ENCODE measurements around the gene GPR75.
"Not testable (repeated sequence)": the region's sequence is repeated elsewhere in the genome, so short reads cannot be mapped to it uniquely, and the experiment has no call there.

The GPR75 gene

GRCh38 chr2:53856272-53856671, 3.5 kb downstream of the GPR75 start:
- TF ChIP-seq CTCF (IDR thresholded peaks at IDR 0.05; ENCODE audit: control insufficient read depth, extremely low read depth, insufficient read depth): no peak
- no peak for DNase-seq (ENCODE audit: low read depth)
- H3K4me3 ChIP-seq (ENCODE audit: low read depth, low read length): no peak overlapping the region

DNA sequence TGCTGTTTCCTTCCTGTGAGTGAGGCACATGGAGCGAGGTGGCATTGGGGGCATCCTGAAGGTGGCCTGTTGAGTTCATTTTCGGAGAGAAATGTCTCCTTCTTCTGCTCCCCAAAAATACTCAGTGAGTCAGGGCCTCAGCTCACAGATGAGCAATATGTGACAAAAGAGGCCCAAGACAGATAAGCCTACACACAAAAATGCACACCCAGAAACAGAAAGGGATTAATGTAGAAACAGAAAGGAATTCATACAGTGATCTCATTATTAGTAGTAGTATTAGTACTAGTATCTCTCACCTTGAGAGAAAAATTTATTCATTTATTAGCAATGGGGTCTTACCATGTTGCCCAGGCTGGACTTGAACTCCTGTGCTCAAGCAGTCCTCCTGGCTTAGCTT, 5.1 kb downstream of the GPR75 start:
- H3K4me3 ChIP-seq (ENCODE audit: low read depth, low read length): no peak overlapping the region
- no peak for TF ChIP-seq CTCF (IDR thresholded peaks at IDR 0.05; ENCODE audit: control insufficient read depth, extremely low read depth, insufficient read depth)
- no peak for DNase-seq (ENCODE audit: low read depth)

DNA sequence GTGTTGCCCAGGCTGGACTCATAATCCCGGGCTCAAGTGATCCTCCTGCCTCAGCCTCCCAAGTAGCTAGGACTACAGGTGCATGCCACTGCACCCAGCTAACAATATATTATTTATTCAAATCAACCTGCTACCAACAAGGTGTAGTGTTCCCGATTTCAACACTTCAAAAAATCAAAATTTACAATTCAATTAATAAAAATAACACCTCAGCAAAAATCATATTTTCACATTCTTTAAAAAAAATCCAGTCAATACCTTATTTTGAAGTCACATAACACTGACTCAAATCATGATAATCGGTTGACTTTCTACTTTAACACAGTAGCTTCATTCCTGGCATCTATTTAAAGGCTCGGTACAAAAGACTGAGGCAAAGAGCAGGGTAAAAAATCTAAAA, 7.2 kb downstream of the GPR75 start:
- no peak for TF ChIP-seq CTCF (IDR thresholded peaks at IDR 0.05; ENCODE audit: control insufficient read depth, extremely low read depth, insufficient read depth)
- DNase-seq (ENCODE audit: low read depth): no peak
- H3K4me3 ChIP-seq (ENCODE audit: low read depth, low read length): no peak overlapping the region

DNA sequence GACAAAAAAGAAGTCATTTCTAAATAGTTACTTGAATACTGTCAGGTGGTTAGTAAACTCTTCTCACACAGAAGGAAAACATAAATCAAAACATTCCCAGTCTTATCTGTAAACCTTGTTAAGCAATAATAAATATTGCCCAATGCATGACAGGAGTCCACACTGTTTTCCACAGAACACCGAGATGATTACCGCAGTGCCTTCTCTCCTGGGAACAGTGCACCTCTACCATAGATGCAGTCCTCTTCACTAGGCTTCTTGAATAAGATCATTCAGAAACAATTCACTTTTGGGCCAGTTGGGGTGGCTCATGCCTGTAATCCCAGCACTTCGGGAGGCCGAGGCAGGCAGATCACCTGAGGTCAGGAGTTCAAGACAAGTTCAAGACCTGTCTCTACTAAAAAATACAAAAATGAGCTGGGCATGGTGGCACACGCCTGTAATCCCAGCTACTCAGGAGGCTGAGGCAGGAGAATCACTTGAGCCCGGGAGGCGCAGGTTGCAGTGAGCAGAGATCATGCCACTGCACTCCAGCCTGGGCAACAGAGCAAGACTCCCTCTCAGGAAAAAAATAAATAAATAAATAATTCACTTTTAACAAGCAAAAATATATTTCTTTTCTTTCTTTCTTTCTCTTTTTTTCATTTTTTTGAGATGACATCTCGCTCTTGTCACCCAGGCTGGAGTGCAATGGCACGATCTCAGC, 8.6 kb downstream of the GPR75 start:
- not testable (repeated sequence) for DNase-seq (ENCODE audit: low read depth); H3K4me3 ChIP-seq (ENCODE audit: low read depth, low read length)

- no peak for TF ChIP-seq CTCF (IDR thresholded peaks at IDR 0.05; ENCODE audit: control insufficient read depth, extremely low read depth, insufficient read depth)
- no peak for DNase-seq (ENCODE audit: low read depth)
- no peak overlapping the region for H3K4me3 ChIP-seq (ENCODE audit: low read depth, low read length)
These were observed 11.7 kb downstream of the GPR75 start for GRCh38 chr2:53848062-53848461.

DNA sequence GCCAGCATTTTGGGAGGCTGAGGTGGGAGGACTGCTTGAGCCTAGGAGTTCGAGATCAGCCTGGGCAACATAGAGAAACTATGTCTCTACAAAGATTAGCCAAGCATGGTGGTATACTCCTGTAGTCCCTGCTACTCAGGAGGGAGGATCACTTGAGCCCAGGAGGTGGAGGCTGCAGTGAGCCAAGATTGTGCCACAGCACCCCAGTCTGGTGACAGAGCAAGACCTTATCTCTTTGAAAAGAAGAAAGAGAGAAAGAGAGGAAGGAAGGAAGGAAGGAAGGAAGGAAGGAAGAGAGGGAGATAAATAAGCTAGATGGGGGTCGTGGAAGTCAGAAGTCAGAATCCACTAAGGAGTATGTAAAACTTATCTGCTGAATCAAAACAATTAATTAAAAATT, 16.2 kb downstream of the GPR75 start:
- H3K4me3 ChIP-seq (ENCODE audit: low read depth, low read length): no peak overlapping the region
- no peak for TF ChIP-seq CTCF (IDR thresholded peaks at IDR 0.05; ENCODE audit: control insufficient read depth, extremely low read depth, insufficient read depth)
- no peak for DNase-seq (ENCODE audit: low read depth)

- DNase-seq (ENCODE audit: low read depth): no peak
- TF ChIP-seq CTCF (IDR thresholded peaks at IDR 0.05; ENCODE audit: control insufficient read depth, extremely low read depth, insufficient read depth): no peak
- no peak overlapping the region for H3K4me3 ChIP-seq (ENCODE audit: low read depth, low read length)
These were observed 16.9 kb downstream of the GPR75 start for GRCh38 chr2:53842891-53843290.

DNA sequence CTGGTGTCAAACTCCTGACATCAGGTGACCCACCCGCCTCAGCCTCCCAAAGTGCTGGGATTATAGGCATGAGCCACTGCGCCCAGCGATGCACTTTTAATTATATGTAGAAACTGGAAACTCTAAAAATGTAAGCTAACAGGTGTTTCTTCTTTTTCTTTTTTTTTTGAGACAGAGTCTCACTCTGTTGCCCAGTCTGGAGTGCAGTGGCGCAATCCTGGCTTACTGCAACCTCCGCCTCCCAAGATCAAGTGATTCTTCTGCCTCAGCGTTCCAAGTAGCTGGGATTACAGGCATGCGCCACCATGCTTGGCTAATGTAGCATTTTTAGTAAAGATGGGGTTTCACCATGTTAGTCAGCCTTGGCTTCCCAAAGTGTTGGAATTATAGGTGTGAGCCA, 18.1 kb downstream of the GPR75 start:
- not testable (repeated sequence) for DNase-seq (ENCODE audit: low read depth); H3K4me3 ChIP-seq (ENCODE audit: low read depth, low read length)

All from LNCaP clone FGC (cell line).